Measurements from ENCODE around the gene C1orf198. TPM values are rescaled to one million over a fixed set of nuclear protein-coding genes. Genes with fewer than 3 reads are reported as not detected.

The C1orf198 gene
- total and polyA plus RNA-seq, 2 of the 8 experiments (the other 6 are each of a cell fraction or from before 2014, with no cell fraction given): 30.6 to 45.0 TPM

GRCh38 chr1:230857077-230857476 lies 11.2 kb downstream of the C1orf198 start (continued):
- TF ChIP-seq ZNF274 (IDR thresholded peaks at IDR 0.05; ENCODE audit: borderline replicate concordance, extremely low read depth, low read length) (no peak), EGR1 (IDR thresholded peaks at IDR 0.05; ENCODE audit: borderline replicate concordance, low read depth, low read length) (no peak), ATF2 (IDR thresholded peaks at IDR 0.05; ENCODE audit: low read length) (no peak), HDAC2 (IDR thresholded peaks at IDR 0.05; ENCODE audit: borderline replicate concordance in 1 of 2, low read depth in 2 of 2, low read length in 2 of 2) (no peak)
